HG03025 (cell line): ENCODE measurements around the gene PC.

Experiments
- ATAC-seq: cut with Tn5 transposase; IDR thresholded peaks from one replicate; pipeline ENCODE4 v1.9.1; 2021; ENCODE audit warnings: mild to moderate bottlenecking, moderate library complexity; ENCODE audit not compliant: unreplicated experiment, low FRiP score

PC gene

DNA sequence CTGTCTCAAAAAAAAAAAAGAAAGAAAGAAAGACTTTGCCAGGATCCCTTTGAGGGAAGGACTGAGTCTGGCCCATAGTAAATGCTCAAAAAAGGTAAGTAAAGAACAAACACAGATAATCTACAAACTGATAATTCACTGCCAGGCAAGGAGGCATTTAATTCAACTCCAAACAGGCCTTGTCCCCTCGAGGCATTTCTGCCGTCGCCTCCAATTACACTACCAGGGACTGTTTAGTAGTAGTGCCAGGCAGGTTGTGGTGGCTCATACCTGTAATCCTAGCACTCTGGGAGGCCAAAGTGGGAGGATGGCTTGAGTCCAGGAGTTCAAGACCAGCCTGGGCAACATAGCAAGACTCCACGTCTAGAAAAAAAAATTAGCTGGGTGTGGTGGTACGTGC, 43.7 kb downstream of the PC start:
- no peak for ATAC-seq

DNA sequence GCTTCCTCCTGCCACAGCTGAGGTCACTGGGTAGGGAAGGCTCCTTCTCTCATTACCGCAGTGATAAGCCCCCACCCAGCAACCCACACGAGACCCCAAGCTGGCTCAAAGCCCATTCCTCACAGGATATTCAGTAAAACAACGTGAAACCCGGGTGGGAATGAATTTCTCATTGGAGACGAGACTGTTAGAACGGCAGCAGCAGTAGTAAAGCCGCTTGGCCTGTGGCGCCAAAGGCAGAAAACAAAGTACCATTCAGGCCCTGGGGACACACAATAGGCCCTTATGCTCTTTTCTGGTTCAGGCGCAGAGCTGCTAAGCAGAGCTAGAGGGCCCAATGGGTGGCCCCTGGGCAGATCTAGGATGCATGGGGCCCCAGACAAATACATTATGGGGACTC, 45.3 kb downstream of the PC start:
- ATAC-seq: no peak

DNA sequence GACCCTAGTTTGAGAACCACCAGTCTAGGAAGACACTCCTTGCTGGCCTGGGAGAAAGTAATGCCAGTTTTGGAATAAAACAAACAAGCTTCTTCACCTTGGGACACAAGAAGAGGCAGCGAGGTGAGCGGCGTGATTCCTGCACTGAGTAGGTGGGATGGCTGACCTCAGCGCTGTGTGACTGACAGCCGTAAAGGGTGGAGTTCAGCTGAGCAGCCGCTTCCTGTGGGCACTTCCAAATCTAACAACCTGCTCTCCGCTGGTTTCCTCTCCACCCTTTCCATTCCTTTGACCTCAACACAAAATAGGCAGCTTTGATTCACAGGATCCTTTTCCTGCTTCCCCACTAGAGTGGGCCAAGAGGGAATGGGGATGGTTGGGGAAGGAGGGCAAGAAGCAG, 45.8 kb downstream of the PC start:
- no peak for ATAC-seq

DNA sequence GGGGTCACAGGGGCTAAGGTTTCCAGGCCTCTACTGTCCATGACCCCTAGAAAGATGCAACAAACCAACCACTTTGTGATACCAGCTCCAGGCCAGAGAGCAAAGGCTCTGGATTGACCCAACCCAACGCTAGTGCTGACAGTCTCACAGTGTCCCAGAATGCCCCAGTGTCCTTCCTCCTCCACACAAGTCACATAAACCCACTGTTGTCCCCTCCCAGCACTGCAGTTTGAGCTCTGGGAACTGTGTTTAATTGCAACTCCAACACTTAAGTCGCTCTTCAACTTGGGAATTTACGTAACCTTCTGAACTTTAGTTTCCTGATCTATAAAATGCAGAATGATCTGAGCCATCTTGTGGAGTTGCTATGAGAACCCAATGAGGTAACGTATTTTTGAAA, 47.5 kb downstream of the PC start:
- no peak for ATAC-seq

DNA sequence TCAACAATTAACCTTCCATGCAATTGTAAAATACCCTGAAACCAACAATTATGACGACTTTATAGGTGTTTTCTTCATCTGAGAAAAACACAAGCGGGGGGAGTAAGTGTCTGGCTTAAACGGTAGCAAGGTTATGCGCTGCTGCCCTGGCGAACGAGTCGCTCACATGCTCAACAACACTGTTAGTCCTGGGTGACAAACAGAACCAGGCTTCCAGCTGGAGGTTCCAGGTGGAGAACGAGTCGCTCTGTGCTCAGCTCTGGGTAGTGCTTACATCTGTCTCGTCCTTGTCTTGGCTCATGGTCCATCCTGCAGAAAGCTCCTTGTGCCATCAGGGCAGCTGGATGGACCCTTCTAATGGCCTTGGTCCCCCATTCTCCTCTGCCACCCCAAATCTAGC, 48.2 kb downstream of the PC start:
- ATAC-seq: no peak

DNA sequence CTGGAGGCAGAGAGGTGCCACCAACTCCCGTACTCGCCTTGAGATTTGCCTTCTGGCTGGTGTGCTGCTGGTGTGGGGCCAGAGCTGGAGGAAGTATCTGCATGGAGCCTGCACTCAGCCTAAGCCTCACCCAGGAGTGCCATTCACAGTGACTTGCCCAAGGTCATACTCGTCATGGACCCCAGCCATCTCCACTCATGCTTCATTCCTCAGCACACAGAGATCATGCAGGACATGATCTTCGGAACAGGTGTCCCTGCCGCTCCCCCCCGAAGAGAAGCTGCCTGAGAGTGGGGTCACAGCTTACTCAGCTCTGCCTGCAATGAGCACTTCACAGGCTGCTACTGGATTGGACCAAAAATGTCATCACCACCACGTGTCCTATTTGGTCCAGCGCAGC, 49.0 kb downstream of the PC start:
- ATAC-seq: no peak

DNA sequence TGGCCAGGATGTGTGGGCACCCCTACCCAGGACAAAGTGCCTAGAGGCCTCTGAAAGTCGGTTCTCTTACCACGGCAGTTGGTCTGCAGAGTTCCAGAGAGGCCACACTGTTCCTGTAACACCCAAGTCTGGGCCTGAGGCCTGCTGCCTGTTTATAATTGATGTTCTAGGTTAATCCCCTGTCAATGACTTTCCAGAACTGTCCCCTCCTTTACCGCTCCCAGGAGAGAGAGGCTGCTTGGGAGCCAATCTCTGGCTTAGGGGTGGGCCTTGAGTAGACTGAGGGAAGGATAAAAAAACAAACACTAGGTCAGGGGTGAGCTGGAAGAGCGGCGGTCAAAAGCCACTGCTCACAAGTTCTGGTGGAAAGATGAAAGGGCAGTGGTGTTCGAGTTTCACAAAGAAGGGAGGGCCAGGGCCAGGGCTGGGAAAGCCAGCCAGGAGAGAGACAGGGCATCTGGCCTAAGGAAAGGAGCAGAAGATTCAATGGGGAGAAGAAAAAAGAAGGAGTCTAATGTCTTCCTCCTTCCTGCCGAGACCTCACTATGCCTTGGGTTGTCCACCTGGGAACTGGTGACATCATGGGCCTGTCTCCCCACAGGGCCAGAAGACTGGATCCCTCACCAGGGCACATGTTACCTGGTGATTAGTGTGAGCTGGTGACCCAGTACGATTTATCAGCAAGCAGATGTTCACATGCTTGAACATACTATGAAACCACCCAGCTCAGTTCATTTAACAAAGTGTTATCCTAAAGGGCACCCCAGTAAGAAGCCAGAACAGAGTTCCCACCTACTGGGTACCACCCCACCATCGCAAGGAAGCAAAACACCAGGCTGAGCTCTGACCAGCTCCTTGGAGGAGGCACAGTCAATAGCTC, 50.2 kb downstream of the PC start:
- no peak for ATAC-seq

DNA sequence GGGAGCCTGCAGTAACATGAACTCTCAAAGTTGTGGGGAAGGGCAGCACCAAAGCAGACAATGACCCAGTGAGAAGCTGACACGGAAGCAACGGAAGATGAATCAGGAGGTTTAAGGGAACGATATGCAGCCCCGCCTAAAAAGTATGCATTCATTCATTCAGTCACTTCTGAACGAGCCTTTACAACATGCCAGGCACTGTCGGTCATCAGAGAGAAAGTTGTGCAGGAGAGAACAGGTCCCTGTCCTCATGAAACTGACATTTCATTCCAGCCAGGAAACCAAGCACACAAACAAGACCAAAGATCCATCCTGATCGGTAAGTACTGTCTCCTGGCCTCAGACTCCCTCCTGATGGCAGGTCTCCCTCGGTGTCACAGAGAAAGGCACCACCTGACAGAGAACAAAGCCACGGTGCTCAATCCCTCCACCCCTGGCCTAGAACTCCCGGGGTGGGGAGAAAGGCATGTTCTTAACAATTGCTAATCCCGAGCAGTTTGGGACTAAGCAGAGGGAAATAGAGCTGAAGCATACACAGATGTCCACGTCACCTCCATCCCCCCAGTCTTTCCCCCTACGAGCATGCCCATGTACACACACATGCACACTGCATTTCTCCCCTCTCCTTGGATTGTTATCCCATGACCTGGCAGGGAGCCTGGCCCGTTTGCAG, 52.0 kb downstream of the PC start:
- no peak for ATAC-seq

DNA sequence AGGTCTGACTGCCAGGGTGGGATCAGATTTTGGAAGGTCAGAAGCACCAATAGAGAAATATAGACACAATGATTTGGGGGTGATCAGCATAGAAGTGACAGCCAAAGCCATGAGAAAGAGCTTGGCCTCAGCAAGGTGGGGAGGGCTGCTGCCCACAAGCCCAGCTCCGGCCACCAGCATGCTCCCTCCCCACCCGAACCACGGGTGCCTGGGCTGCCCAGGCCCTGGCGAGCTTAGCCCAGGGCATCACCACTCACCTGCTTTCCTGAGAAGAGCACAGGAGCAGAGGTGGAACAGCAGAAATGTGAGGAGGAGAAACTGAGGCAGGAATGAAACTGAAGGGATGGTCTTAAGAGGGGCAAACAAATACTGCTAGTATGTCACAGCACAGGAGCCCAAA, 52.6 kb downstream of the PC start:
- no peak for ATAC-seq

DNA sequence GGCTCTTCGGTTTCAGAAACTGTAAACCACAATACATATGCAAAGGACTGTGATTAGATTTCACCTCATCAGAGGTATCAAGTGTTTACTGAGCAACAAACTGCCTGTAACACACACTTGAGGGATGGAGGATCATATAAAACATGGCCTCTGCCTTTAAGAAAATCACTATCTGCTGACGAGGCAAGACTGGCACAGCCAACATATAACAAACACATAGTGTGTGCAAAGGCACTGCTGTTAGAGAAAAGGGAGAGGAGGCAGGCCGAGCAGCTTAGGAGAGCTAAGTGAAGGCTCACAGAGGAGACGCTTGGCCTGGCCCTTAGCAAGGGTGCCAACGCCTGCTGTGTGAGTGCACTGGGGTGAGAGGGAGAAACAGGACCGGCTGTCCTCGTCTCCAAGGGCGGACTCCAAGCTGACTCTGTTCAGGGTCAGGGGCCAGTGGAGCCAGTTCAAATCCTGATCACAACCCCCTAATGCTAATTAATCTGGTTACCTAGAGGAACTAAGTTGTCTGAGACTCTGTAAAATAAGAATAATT, 53.1 kb downstream of the PC start:
- no peak for ATAC-seq

DNA sequence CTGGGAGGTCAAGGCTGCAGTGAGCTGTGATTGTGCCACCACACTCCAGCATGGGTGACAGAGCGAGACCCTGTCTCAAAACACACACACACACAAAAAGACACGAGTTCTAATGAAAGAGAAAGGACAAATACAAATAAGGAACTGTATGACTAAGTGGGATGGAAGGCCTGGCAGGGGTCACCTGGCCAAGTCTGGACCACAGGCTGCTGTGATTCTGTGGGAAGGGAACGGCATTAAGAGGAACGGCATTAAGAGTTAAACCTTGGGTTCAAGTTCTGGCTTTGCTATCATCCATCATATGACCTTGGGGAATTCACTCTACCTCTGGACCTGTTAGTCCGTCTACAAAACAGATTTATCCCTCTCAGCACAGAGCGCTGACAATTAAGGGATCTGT, 53.6 kb downstream of the PC start:
- ATAC-seq: no peak

DNA sequence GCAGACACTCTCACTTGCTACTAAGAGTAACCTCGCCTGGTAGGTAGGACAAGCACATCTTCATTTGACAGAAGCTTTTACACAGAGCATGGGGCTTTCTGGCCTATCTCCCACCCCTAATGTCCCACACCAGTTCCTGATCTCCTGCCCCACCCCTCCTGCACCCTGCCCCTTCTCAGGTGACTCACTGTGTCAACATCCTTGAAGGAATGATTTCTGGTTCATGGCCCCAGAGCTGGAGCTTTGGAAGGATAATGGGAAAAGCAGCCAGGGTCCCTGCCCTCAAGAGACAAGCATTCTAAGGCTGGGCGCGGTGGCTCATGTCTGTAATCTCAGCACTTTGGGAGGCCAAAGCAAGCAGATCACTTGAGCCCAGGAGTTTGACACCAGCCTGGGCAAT, 54.1 kb downstream of the PC start:
- ATAC-seq: no peak

DNA sequence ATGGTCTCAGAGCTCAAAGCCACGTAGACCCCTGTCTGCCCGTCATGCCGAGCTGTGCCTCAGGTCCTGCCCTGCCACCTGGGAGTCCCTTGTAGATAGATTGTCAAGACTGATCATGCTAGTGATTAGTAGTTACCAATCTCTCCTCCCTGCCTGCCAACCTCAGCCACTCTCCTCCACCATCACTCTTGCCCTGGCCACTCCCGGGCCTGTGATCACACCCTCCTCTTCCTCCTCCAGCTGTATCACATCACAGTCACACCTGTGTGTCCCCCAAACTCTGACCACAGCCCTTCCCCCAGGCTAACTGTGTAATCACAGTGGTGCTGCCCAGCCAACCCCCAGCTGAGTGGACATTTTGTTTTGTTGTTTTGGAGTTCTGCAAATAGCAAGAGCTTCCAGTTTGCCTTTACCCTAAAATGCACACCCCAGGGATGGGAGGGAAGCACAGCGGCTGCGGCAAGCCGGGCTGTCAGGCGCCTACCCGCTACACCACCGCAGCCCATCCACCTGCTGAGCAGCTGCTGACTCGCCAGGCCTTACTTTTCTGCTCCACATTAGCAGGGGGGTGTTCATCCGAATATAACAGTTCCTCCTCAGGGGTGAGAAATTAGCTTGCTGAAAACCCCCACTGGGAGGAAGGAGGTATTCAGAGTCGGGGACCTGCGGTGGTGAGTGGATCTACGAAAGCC, 55.6 kb downstream of the PC start:
- ATAC-seq: no peak

DNA sequence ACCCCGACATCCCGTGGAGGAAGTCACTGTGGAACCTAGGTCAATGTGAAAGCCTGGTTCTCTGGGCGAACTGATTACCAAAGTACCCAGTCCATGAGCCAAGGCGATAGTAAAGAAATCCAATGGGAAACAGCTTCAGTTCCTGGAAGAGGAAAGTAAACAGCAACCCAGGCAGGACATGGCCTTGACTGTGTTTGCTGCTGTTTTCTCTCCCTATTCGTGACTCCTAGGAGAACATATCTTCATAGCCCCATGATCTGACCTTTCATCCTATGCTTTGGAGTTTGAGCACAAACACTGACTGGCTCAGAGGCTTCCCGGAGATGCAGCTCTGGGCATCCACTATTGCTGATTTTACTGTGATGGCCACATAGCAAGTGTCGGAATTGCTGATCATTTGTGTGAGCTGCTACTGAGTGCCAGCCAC, 56.2 kb downstream of the PC start:
- no peak for ATAC-seq

DNA sequence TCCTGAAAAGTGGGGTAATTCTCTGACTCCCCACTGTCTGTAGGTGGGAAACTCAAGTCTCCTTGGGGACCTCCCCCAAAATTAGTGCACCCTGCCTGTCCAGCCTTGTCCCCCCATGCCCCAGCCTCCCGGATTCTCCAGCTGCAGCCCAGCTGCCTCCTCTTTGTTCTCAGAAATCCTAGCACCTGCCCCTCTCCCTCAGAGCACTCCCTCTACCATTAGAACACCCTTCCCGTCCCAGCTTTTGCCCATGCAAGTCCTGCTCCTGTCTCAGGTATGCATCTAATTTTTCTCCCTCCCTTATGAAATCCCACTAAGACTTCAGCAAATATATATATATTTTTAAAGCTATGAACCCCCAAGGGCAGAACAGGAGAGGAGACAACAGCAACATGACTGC, 64.0 kb downstream of the PC start:
- ATAC-seq: no peak

DNA sequence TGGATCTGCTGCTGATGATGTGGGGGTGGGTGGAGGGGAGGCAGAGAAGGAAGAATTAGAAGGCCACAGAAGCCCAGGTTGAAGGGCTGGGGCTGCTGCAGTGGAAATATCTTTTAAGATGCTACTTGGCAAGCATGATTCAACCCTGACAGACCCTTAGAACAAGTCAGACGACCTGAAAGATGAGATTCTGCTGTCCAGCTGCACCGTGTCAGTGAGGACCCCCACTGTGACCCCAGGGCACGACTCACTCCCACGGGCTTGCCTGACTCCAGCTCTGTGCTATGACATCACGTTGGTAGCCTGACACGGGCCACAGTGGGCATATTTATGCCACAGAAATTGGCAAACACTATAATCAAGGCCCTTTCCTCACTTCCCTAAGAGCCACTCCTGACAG, 65.3 kb downstream of the PC start:
- no peak for ATAC-seq

DNA sequence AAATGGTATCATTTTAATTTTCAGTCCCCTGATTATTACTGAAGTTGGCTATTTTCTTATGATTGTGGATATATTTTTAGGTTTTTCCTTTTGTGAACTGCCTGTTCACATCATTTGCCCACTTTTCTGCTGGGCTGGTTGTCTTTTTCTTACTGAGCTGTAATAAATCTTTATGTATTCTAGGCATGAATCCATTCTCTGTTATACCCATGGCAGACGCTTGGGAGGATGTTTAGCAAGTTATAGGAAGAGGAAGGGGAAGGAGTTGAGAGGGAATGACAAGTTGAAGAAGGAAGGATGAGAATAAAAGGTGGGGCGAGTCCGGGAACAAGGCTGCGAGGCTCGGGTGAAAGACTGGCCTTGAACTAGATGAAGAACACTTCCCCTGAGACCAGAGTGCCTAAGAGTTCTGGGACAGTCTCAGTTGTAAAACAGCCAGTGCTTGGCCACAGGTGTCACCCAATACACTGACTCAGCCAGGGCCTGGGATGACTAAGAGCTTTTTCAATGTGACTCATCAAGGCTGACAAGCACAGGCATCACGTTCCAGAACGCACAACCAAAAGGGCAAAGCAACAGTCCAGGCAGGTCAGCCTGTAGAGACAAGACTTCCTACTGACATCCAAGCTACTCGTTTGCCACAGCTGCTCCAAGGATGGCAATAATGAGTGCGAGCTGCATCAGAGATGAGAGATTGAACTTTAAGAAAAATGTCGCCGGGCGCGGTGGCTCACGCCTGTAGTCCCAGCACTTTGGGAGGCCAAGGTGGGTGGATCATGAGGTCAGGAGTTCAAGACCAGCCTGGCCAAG, 66.1 kb downstream of the PC start:
- ATAC-seq: no peak

DNA sequence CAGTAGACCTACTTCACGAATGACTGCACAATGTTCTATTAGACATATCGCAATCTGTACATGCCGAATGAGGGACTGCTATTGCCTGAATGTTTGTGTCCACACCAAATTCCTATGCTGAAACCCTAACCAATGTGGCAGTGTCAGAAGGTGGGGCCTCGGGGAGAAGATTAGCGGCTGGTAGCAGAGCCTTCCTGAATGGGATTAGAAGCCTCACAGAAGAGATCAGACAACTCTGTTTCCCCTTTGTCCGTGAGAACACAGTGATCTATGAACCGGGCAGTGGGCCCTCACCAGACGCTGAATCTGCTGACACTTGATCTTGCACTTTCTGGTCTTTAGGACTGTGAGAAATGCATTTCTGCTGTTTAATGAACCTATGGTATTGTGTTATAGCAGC, 68.2 kb downstream of the PC start:
- ATAC-seq: no peak

DNA sequence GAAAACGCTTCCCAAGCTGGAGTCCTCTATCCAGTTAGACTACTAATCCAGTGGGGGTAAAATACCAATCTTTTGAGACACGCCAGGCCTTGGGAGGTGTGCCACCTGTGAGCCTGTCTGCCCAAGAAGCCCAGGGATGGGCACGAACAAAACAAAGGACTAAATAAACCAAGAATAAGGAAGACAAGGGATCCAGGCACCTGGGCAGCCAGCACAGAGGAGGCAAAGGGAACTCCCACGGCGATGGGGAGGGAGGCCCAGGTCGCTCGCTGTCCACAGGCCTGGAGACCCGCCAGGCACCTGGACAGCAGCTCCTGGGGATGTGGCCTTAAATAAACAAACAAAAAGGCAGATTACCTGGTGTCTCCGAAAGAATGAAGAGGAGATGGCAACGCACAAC, 69.9 kb downstream of the PC start:
- ATAC-seq: no peak

DNA sequence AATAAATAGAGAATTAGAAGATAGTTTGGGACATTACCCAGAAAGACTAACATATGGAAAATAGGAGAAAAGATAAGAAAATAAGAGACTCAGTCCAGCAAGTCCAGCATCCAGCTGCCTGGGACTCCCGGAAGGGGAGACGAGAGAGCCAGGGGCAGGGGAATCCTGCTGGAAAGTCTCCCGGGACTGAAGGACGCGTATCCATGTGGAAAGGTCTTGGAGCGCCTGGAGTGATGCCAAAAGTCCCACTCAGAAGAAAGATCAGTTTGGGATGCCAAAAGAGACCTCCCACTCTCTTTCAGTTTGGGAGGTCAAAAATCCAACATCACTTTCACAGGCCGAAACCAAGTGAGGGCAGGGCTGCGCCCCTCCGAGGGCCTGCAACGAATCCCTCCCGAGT, 70.7 kb downstream of the PC start:
- ATAC-seq: no peak
